HepG2 (cell line): Measurements from ENCODE around the gene CD79A. TPM values are rescaled to one million over a fixed set of nuclear protein-coding genes. Genes with fewer than 3 reads are reported as not detected.

Experiments used
- ATAC-seq: fragments of 200-7000 bp; cut with Tn5 transposase; 3 replicates; pipeline ENCODE4 v1.9.1; 2020; ENCODE audit warnings: mild to moderate bottlenecking, moderate library complexity
- BruUV-seq: library from RNA; stranded (reverse); fragments of 400-500 nt; replicated peaks from 2 replicates; lab custom pipeline; 2021; lab: Mats Ljungman, UMichigan
- CTCF ChIA-PET: fragments of 300-600 bp; formaldehyde crosslinking; extraction: SDS; loops from one replicate; lab custom pipeline; 2021; ENCODE audit warnings: low total read pairs, inconsistent platforms, low intra/inter-chr PET ratio; lab: Yijun Ruan, JAX
- POLR2A ChIA-PET: fragments of 350-600 bp; sonication (Branson Sonifier 250); formaldehyde crosslinking; loops from one replicate; lab custom pipeline; 2020; ENCODE audit warnings: antibody characterized with exemption, inconsistent platforms; lab: Yijun Ruan, JAX
- DNase-seq: peaks from one replicate; pipeline ENCODE4 v3.0.0-alpha.2; 2015; ENCODE audit warnings: low spot score
- FAIRE-seq: peaks from 3 replicates; lab custom pipeline; 2011; peaks lifted over from hg19 to GRCh38; lab: Jason Lieb, UNC
- H2AFZ ChIP-seq: one replicate; pipeline ENCODE4 v1.6.1; 2011; ENCODE audit warnings: low read length, inconsistent platforms
- H3K27ac ChIP-seq: fragments of 300-600 bp; 3 replicates; pipeline ENCODE4 v1.8.0; 2011; ENCODE audit warnings: mixed run types, mild to moderate bottlenecking, mixed read lengths, low read length, inconsistent platforms; ENCODE audit not compliant: insufficient read depth; ENCODE audit errors: extremely low read length
- H3K27me3 ChIP-seq, 2 experiments: fragments of 200-600 bp in 1 of 2; 2 replicates in 1 of 2; 3 replicates in 1 of 2; pipeline versions ENCODE4 v1.6.0 to v1.8.0; 2011; ENCODE audit warnings: low read length in 2 of 2, mild to moderate bottlenecking in 2 of 2, moderate library complexity in 2 of 2, inconsistent platforms in 1 of 2; ENCODE audit not compliant: insufficient read depth in 2 of 2, control insufficient read depth in 1 of 2
- H3K36me3 ChIP-seq, 2 experiments: fragments of 200-600 bp in 1 of 2; replicated peaks in 1 of 2; 2 replicates in 1 of 2; 3 replicates in 1 of 2; pipeline versions ENCODE4 v1.5.1 to v1.8.0; 2011; ENCODE audit warnings: low read length in 2 of 2, inconsistent platforms in 1 of 2; ENCODE audit not compliant: insufficient read depth in 2 of 2, control insufficient read depth in 1 of 2
- H3K4me1 ChIP-seq: 2 replicates; pipeline ENCODE4 v1.5.1; 2012; ENCODE audit warnings: low read length, inconsistent platforms; ENCODE audit not compliant: insufficient read depth
- H3K4me2 ChIP-seq: 2 replicates; pipeline ENCODE4 v1.6.0; 2011; ENCODE audit warnings: low read depth, low read length, inconsistent platforms
- H3K4me3 ChIP-seq, 3 experiments: fragments of 200-600 bp in 1 of 3; sonication (generic), shearing (Covaris generic) in 1 of 3; replicated peaks in 1 of 3; 2 replicates each; pipeline ENCODE4 v1.5.1; 2011 to 2016; ENCODE audit warnings: low read length in 3 of 3, inconsistent platforms in 2 of 3, low read depth in 2 of 3, mild to moderate bottlenecking in 2 of 3, control low read depth in 1 of 3, mixed read lengths in 1 of 3; ENCODE audit not compliant: insufficient read depth in 1 of 3
- H3K79me2 ChIP-seq: one replicate; pipeline ENCODE4 v1.6.1; 2011; ENCODE audit warnings: low read length, inconsistent platforms; ENCODE audit not compliant: insufficient read depth
- H3K9ac ChIP-seq: 2 replicates; pipeline ENCODE4 v1.6.0; 2011; ENCODE audit warnings: mild to moderate bottlenecking, low read depth, low read length, inconsistent platforms; ENCODE audit not compliant: insufficient read depth
- H3K9me3 ChIP-seq: 2 replicates; pipeline ENCODE4 v1.5.1; 2012; ENCODE audit warnings: mild to moderate bottlenecking, low read length
- H4K20me1 ChIP-seq: 2 replicates; pipeline ENCODE4 v1.6.0; 2011; ENCODE audit warnings: inconsistent platforms, mild to moderate bottlenecking, low read length, moderate library complexity; ENCODE audit not compliant: insufficient read depth
- BCLAF1 ChIP-seq: fragments of 450-650 bp; IDR thresholded peaks from 2 replicates; pipeline ENCODE4 v1.6.1; 2017; ENCODE audit warnings: mild to moderate bottlenecking
- KDM5A ChIP-seq: fragments of 200-600 bp; sonication (generic); IDR thresholded peaks from 2 replicates; pipeline ENCODE4 v1.7.0; 2018; ENCODE audit warnings: antibody characterized with exemption, mild to moderate bottlenecking, low read length, borderline replicate concordance
- MAFG ChIP-seq: sonication (generic); formaldehyde crosslinking; IDR thresholded peaks from 2 replicates; pipeline ENCODE4 v1.5.1; 2020; ENCODE audit warnings: mild to moderate bottlenecking, missing genetic modification reagents
- NFIB ChIP-seq: sonication (generic); formaldehyde crosslinking; IDR thresholded peaks from 2 replicates; pipeline ENCODE4 v1.9.0; 2021; ENCODE audit warnings: missing genetic modification reagents, mild to moderate bottlenecking, borderline replicate concordance
- RFXANK ChIP-seq: IDR thresholded peaks from 2 replicates; pipeline ENCODE4 v1.6.1; 2016
- SMARCE1 ChIP-seq: fragments of 450-650 bp; IDR thresholded peaks from 2 replicates; pipeline ENCODE4 v1.6.1; 2017; ENCODE audit warnings: borderline replicate concordance
- TARDBP ChIP-seq: sonication (generic); formaldehyde crosslinking; IDR thresholded peaks from 2 replicates; pipeline ENCODE4 v1.8.0; 2022; ENCODE audit warnings: mild to moderate bottlenecking, missing genetic modification reagents
- TOE1 ChIP-seq: sonication (generic); formaldehyde crosslinking; IDR thresholded peaks from 2 replicates; pipeline ENCODE4 v1.4.0; 2020; ENCODE audit warnings: mild to moderate bottlenecking, missing genetic modification reagents
- ZBTB49 ChIP-seq: sonication (generic); formaldehyde crosslinking; IDR thresholded peaks from 2 replicates; pipeline ENCODE4 v1.4.0; 2020; ENCODE audit warnings: missing genetic modification reagents, borderline replicate concordance
- ZNF749 ChIP-seq: sonication (generic); formaldehyde crosslinking; IDR thresholded peaks from 2 replicates; pipeline ENCODE4 v1.8.0; 2022; ENCODE audit warnings: mild to moderate bottlenecking, missing genetic modification reagents, moderate library complexity, borderline replicate concordance
- WGBS: methylation state at CpG from one replicate; pipeline ENCODE4 v1.1.6; 2017; ENCODE audit warnings: low lambda C conversion rate; 5-methylcytosine and 5-hydroxymethylcytosine counted together
- in situ Hi-C: cut with HindIII; loops from 2 replicates; pipeline ENCODE4 v1.10.0; 2017; ENCODE audit warnings: low pct_unique_long_range_greater_than_20kb; ENCODE audit not compliant: extremely low pct_ligation_motif_present
- intact Hi-C: fragments of 100-400 bp; cut with micrococcal nuclease; formaldehyde crosslinking; loops from one replicate; pipeline ENCODE4 v1.10.0; 2022; ENCODE audit not compliant: unreplicated experiment
- polyA plus RNA-seq, 8 experiments: library from polyadenylated mRNA; depleted of rRNA in 3 of 8; stranded (reverse) in 7 of 8; unstranded in 1 of 8; fragments of >200 nt; fragmentation: Illumina TruSeq in 4 of 8; extraction: Trizol in 4 of 8; gene quantifications; 2 replicates each; pipeline versions ENCODE4 v1.2.1 to v1.2.3, GENCODE V29; 2011 to 2016; ENCODE audit warnings: low read depth in 4 of 8, missing spikeins in 1 of 8, mixed read lengths in 1 of 8; ENCODE audit not compliant: insufficient read depth in 1 of 8
- total RNA-seq, 5 experiments: library from RNA; depleted of rRNA; stranded (reverse); fragments of >200 nt; fragmentation: Illumina TruSeq; extraction: Trizol; gene quantifications; 2 replicates each; pipeline ENCODE4 v1.2.3, GENCODE V29; 2016; ENCODE audit warnings: low read depth in 1 of 5
- TF ChIP-seq, protein P1 (sequence below): sonication (generic); formaldehyde crosslinking; IDR thresholded peaks from 2 replicates; pipeline ENCODE4 v1.8.0; 2022; ENCODE audit warnings: mild to moderate bottlenecking, missing genetic modification reagents; ENCODE audit not compliant: insufficient replicate concordance
- TF ChIP-seq, protein P2 (sequence below): sonication (generic); formaldehyde crosslinking; conservative IDR thresholded peaks from 2 replicates; pipeline ENCODE4 v1.4.0; 2020; ENCODE audit warnings: missing genetic modification reagents
- TF ChIP-seq, protein P3 (sequence below): IDR thresholded peaks from 2 replicates; pipeline ENCODE4 v1.6.1; 2012; ENCODE audit warnings: low read length, improper control_type of control experiment

CD79A gene
- total and polyA plus RNA-seq, 2 of the 13 experiments (the other 11 are each of a cell fraction or from before 2014, with no cell fraction given) = 0.24 to 0.33 TPM

DNA sequence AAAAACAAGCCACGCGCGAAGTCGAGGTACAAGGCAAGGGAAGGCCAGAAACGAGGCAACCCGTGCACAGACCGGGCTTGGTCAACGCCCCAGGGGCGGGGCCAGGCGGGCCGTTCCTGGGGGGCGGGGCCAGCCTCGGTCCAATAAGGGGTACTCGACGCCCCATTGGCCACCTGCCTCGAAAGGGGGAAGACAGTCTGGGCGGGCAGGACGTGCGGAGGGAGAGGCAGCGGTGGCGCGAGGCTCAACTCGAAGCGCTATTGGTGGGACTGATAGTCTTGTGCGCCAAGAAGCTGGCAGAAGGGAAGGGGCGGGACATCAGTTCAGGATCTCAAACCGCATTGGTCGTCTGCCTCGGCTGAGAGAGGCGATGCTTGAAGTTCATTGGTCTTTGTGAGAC lies 32.5 kb upstream of the CD79A start, which contains the start of gene LYPD4:
Gene LYPD4, minus strand, starts transcription at position 83 of the 400 bp plus-strand sequence. CDS start 5,398 bp downstream, outside the sequence.
- 63% methylated on average over 30 of the region's 30 CpGs for WGBS
- Histone ChIP-seq H4K20me1 (no peaks in the 10 kb centered on the region), H3K4me2 (no peak within 1 kb of the TSS), H3K9me3 (no peaks in the 10 kb centered on the region), H3K36me3 (no peaks in the 10 kb centered on the region), H2AFZ (no peak within 1 kb of the TSS), H3K27me3 (peaks cover 0 to 2% of the 10 kb centered on the region in 2 experiments; a peak in 2 of 5 replicates), H3K27ac (no peak within 1 kb of the TSS), H3K4me1 (peaks cover 18% of the 10 kb centered on the region), H3K79me2 (no peaks in the 10 kb centered on the region), H3K9ac (no peak within 1 kb of the TSS), H3K4me3 (no peak within 1 kb of the TSS)
- FAIRE-seq (no peak), DNase-seq (no peak), ATAC-seq (no peak)
- BruUV-seq = no TSS peak
- ChIA-PET CTCF (no interaction called here), POLR2A (interaction anchor here (1.5 kb wide), 1 partner anchor 15 kb away, joined by 4 read pairs; no protein-coding TSS in a partner anchor)
- in situ Hi-C loops = no loop called here
- intact Hi-C loops = no loop called here
- TF ChIP-seq, protein P1, sequence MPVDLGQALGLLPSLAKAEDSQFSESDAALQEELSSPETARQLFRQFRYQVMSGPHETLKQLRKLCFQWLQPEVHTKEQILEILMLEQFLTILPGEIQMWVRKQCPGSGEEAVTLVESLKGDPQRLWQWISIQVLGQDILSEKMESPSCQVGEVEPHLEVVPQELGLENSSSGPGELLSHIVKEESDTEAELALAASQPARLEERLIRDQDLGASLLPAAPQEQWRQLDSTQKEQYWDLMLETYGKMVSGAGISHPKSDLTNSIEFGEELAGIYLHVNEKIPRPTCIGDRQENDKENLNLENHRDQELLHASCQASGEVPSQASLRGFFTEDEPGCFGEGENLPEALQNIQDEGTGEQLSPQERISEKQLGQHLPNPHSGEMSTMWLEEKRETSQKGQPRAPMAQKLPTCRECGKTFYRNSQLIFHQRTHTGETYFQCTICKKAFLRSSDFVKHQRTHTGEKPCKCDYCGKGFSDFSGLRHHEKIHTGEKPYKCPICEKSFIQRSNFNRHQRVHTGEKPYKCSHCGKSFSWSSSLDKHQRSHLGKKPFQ (CRISPR knock-in tag) = no peak
- TF ChIP-seq TOE1 (CRISPR knock-in tag) = no peak
- no peak for TF ChIP-seq NFIB (CRISPR knock-in tag)
- TF ChIP-seq TARDBP (CRISPR knock-in tag) = no peak
- no peak for TF ChIP-seq ZBTB49 (CRISPR knock-in tag)
- TF ChIP-seq SMARCE1 = no peak
- TF ChIP-seq KDM5A = no peak
- TF ChIP-seq RFXANK (CRISPR knock-in tag) = no peak
- no peak for TF ChIP-seq BCLAF1
- TF ChIP-seq, protein P2, sequence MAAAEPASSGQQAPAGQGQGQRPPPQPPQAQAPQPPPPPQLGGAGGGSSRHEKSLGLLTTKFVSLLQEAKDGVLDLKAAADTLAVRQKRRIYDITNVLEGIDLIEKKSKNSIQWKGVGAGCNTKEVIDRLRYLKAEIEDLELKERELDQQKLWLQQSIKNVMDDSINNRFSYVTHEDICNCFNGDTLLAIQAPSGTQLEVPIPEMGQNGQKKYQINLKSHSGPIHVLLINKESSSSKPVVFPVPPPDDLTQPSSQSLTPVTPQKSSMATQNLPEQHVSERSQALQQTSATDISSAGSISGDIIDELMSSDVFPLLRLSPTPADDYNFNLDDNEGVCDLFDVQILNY = no peak
- TF ChIP-seq, protein P3, sequence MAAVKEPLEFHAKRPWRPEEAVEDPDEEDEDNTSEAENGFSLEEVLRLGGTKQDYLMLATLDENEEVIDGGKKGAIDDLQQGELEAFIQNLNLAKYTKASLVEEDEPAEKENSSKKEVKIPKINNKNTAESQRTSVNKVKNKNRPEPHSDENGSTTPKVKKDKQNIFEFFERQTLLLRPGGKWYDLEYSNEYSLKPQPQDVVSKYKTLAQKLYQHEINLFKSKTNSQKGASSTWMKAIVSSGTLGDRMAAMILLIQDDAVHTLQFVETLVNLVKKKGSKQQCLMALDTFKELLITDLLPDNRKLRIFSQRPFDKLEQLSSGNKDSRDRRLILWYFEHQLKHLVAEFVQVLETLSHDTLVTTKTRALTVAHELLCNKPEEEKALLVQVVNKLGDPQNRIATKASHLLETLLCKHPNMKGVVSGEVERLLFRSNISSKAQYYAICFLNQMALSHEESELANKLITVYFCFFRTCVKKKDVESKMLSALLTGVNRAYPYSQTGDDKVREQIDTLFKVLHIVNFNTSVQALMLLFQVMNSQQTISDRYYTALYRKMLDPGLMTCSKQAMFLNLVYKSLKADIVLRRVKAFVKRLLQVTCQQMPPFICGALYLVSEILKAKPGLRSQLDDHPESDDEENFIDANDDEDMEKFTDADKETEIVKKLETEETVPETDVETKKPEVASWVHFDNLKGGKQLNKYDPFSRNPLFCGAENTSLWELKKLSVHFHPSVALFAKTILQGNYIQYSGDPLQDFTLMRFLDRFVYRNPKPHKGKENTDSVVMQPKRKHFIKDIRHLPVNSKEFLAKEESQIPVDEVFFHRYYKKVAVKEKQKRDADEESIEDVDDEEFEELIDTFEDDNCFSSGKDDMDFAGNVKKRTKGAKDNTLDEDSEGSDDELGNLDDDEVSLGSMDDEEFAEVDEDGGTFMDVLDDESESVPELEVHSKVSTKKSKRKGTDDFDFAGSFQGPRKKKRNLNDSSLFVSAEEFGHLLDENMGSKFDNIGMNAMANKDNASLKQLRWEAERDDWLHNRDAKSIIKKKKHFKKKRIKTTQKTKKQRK = no peak
- no peak for TF ChIP-seq ZNF749 (CRISPR knock-in tag)
- TF ChIP-seq MAFG (CRISPR knock-in tag) = no peak
